NCI-H2081 (cell line): Measurements from ENCODE around the gene ABCB11.
"Not testable (repeated sequence)": the region's sequence is repeated elsewhere in the genome, so short reads cannot be mapped to it uniquely, and the experiment has no call there.

Experiments
- DNase-seq, 2 experiments: peaks; one replicate each; lab custom pipeline; 2025; lab: John Stamatoyannopoulos, UW

Gene ABCB11

DNA sequence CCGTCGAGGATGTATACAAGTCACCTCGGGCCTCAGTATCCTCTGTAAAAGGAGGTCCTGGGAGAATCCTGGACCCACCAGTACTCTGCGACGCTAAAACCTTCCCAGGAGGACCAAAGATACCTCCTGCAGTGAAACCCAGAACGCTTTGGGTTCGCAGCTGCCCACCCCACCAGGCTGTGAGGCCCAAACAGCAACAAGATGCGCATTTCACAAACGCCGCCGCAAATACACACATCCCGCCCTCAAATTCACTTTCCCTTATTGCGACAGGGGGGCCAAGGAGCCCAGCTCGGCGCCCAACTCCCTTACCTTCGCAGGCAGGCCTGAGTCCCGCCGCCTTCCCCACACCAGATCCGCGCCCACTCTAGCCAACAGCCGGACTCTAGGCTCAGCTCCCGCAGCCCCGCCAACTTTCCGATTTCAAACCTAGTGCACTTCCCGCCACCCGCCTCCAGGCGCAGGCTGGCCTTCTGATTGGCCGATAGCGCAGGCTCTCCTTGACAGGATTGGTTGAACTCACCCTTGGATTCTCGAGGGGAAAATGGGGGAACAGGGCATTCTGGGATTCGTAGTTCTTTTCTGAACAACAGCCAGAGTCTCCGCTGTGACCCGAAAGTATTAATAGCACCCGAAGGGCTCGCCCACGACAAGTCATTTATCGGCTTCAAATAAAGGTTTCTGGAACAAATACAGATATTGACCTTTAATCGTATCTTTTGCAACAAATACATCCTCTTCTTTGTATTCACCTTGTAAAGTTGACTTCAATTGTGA is 140.9 kb downstream of the ABCB11 start, which contains the start of gene SPC25:
SPC25 (minus strand) TSS at position 425 of the 777 bp plus-strand sequence. CDS start 911 bp downstream, outside the sequence.
- peak; percentile 93 to 97 for DNase-seq

GRCh38 chr2:168889635-168890005 is 141.5 kb downstream of the ABCB11 start:
- DNase-seq, result no peak

GRCh38 chr2:168884975-168885374 is 146.1 kb downstream of the ABCB11 start:
- DNase-seq, result no peak

- DNase-seq, result not testable (repeated sequence)
These were observed 149.0 kb downstream of the ABCB11 start for GRCh38 chr2:168882163-168882562.

GRCh38 chr2:168874368-168875054 is 156.6 kb downstream of the ABCB11 start:
- no peak for DNase-seq

- not testable (repeated sequence) for DNase-seq
These were observed 160.3 kb downstream of the ABCB11 start for GRCh38 chr2:168870824-168871223.
